Trophoblast cell (in vitro differentiated cells and primary cell): Measurements from ENCODE around the gene OR56A1.
A peak's percentile ranks its signal among the peaks of the same experiment; 100 is the strongest.

Experiments used
- DNase-seq, 2 donors: peaks; one replicate each; pipeline ENCODE4 v3.0.0-alpha.2; 2016
- H2AFZ ChIP-seq: 2 replicates; pipeline ENCODE4 v1.6.1; 2013; ENCODE audit warnings: low read length, moderate library complexity, mild to moderate bottlenecking; ENCODE audit not compliant: insufficient read depth, poor library complexity
- H2AK5ac ChIP-seq: 2 replicates; pipeline ENCODE4 v1.6.1; 2013; ENCODE audit warnings: mild to moderate bottlenecking, low read length
- H2BK120ac ChIP-seq: 2 replicates; pipeline ENCODE4 v1.6.1; 2013; ENCODE audit warnings: low read length, mild to moderate bottlenecking, moderate library complexity; ENCODE audit not compliant: insufficient read depth, poor library complexity
- H2BK12ac ChIP-seq: 2 replicates; pipeline ENCODE4 v1.6.1; 2013; ENCODE audit warnings: mild to moderate bottlenecking, low read length, moderate library complexity
- H2BK5ac ChIP-seq: 2 replicates; pipeline ENCODE4 v1.6.1; 2013; ENCODE audit warnings: low read length, low read depth, moderate library complexity, mild to moderate bottlenecking; ENCODE audit not compliant: poor library complexity
- H3K14ac ChIP-seq: 2 replicates; pipeline ENCODE4 v1.6.1; 2013; ENCODE audit warnings: mild to moderate bottlenecking, low read length
- H3K18ac ChIP-seq: 2 replicates; pipeline ENCODE4 v1.6.1; 2013; ENCODE audit warnings: mild to moderate bottlenecking, low read length
- H3K23ac ChIP-seq: 2 replicates; pipeline ENCODE4 v1.6.1; 2013; ENCODE audit warnings: low read length
- H3K27ac ChIP-seq: 2 replicates; pipeline ENCODE4 v1.5.1; 2013; ENCODE audit warnings: low read depth, mild to moderate bottlenecking, inconsistent platforms, low read length, moderate library complexity
- H3K27me3 ChIP-seq: 2 replicates; pipeline ENCODE4 v1.6.1; 2013; ENCODE audit warnings: inconsistent platforms, mild to moderate bottlenecking, low read length, moderate library complexity; ENCODE audit not compliant: insufficient read depth
- H3K36me3 ChIP-seq, 2 experiments: 1 replicate in 1 of 2; 2 replicates in 1 of 2; pipeline ENCODE4 v1.6.1; 2013; ENCODE audit warnings: low read length in 2 of 2, mild to moderate bottlenecking in 2 of 2, moderate library complexity in 1 of 2; ENCODE audit not compliant: insufficient read depth in 2 of 2, control insufficient read depth in 1 of 2
- H3K4ac ChIP-seq: 2 replicates; pipeline ENCODE4 v1.6.1; 2013; ENCODE audit warnings: low read depth, mild to moderate bottlenecking, low read length, moderate library complexity
- H3K4me1 ChIP-seq, 2 experiments: 1 replicate in 1 of 2; 2 replicates in 1 of 2; pipeline ENCODE4 v1.6.1; 2013; ENCODE audit warnings: low read length in 2 of 2, mild to moderate bottlenecking in 2 of 2, moderate library complexity in 1 of 2; ENCODE audit not compliant: insufficient read depth in 2 of 2, control insufficient read depth in 1 of 2
- H3K4me2 ChIP-seq: 2 replicates; pipeline ENCODE4 v1.6.1; 2013; ENCODE audit warnings: inconsistent platforms, mild to moderate bottlenecking, low read length, moderate library complexity
- H3K4me3 ChIP-seq: 2 replicates; pipeline ENCODE4 v1.5.1; 2013; ENCODE audit warnings: mild to moderate bottlenecking, low read depth, low read length, inconsistent platforms
- H3K79me1 ChIP-seq: one replicate; pipeline ENCODE4 v1.6.1; 2013; ENCODE audit warnings: low read length
- H3K79me2 ChIP-seq: 2 replicates; pipeline ENCODE4 v1.6.1; 2013; ENCODE audit warnings: low read length, mild to moderate bottlenecking; ENCODE audit not compliant: control insufficient read depth, insufficient read depth, poor library complexity
- H3K9ac ChIP-seq: 2 replicates; pipeline ENCODE4 v1.6.1; 2013; ENCODE audit warnings: mild to moderate bottlenecking, low read length
- H3K9me3 ChIP-seq: 2 replicates; pipeline ENCODE4 v1.6.1; 2013; ENCODE audit warnings: low read depth, mild to moderate bottlenecking, control low read depth, inconsistent platforms, low read length; ENCODE audit not compliant: insufficient read depth
- H4K12ac ChIP-seq: 2 replicates; pipeline ENCODE4 v1.6.1; 2013; ENCODE audit warnings: low read depth, mild to moderate bottlenecking, low read length, moderate library complexity
- H4K8ac ChIP-seq: 2 replicates; pipeline ENCODE4 v1.6.1; 2013; ENCODE audit warnings: low read depth, mild to moderate bottlenecking, low read length, moderate library complexity
- H4K91ac ChIP-seq: one replicate; pipeline ENCODE4 v1.6.1; 2013; ENCODE audit warnings: low read depth, mild to moderate bottlenecking, low read length, moderate library complexity
- WGBS: extraction: QIAGEN DNeasy Blood & Tissue Kit; methylation state at CpG from one replicate; pipeline ENCODE4 v1.1.7; 2013; ENCODE audit warnings: missing lambda C conversion rate; ENCODE audit not compliant: insufficient read length, insufficient coverage; ENCODE audit errors: extremely low coverage; 5-methylcytosine and 5-hydroxymethylcytosine counted together

The OR56A1 gene

GRCh38 chr11:6006395-6006794 lies 24.2 kb downstream of the OR56A1 start:
- Histone ChIP-seq H3K23ac (no peak overlapping the region), H3K27ac (no peak overlapping the region), H3K79me1 (no peaks in the 10 kb centered on the region), H3K4me1 (no peaks in the 10 kb centered on the region), H4K12ac (no peak overlapping the region), H3K14ac (no peak overlapping the region), H3K36me3 (no peaks in the 10 kb centered on the region), H3K18ac (no peak overlapping the region), H4K91ac (no peak overlapping the region), H3K27me3 (no peaks in the 10 kb centered on the region), H2BK120ac (no peak overlapping the region), H4K8ac (no peak overlapping the region), H2BK5ac (no peak overlapping the region), H3K4me3 (no peak overlapping the region), H3K9ac (no peak overlapping the region), H3K4ac (no peak overlapping the region), H3K79me2 (no peaks in the 10 kb centered on the region), H2BK12ac (no peak overlapping the region), H3K9me3 (no peaks in the 10 kb centered on the region), H2AK5ac (no peak overlapping the region), H3K4me2 (no peak overlapping the region), H2AFZ (no peak overlapping the region)
- no peak for DNase-seq

DNA sequence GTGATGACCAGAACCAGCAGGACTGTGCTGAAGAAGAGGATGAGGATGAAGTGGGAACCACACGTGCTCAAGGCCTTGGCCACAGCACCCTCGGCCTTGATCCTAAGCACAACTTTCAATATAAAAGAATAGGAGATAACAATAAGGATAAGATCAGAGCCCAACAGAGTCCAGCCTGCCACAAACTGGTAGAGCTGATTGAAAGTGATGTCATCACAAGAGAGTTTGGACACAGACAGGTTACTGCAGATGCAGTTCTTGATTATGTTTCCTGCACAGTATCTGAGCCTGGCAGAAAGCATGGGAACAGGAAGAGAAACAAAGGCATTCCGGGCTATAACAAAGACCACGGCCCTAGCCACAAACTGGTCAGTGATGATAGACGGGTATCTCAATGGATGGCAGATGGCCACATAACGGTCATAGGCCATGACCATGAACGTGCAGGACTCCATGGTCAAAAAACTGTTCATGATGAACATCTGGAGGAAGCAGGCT lies 28.3 kb downstream of the OR56A1 start:
- Histone ChIP-seq H2BK120ac (no peak overlapping the region), H3K9ac (no peak overlapping the region), H3K79me2 (no peaks in the 10 kb centered on the region), H3K4me3 (no peak overlapping the region), H4K8ac (no peak overlapping the region), H4K12ac (no peak overlapping the region), H4K91ac (no peak overlapping the region), H3K27me3 (peaks cover under 1% of the 10 kb centered on the region), H3K14ac (no peak overlapping the region), H2BK12ac (no peak overlapping the region), H2BK5ac (no peak overlapping the region), H3K18ac (no peak overlapping the region), H3K4me2 (no peak overlapping the region), H3K23ac (no peak overlapping the region), H3K9me3 (no peaks in the 10 kb centered on the region), H2AK5ac (no peak overlapping the region), H3K27ac (no peak overlapping the region), H3K4ac (no peak overlapping the region), H2AFZ (no peak overlapping the region), H3K36me3 (no peaks in the 10 kb centered on the region), H3K4me1 (no peaks in the 10 kb centered on the region), H3K79me1 (no peaks in the 10 kb centered on the region)
- no peak for DNase-seq
- WGBS: no CpG with 5 or more reads among the region's 7 CpGs

GRCh38 chr11:5994791-5995190 lies 35.8 kb downstream of the OR56A1 start:
- H3K36me3 ChIP-seq: no peaks in the 10 kb centered on the region
- H3K4me1 ChIP-seq: no peaks in the 10 kb centered on the region
- H3K4ac ChIP-seq: no peak overlapping the region
- H3K79me2 ChIP-seq: no peaks in the 10 kb centered on the region
- H2BK5ac ChIP-seq: no peak overlapping the region
- H3K23ac ChIP-seq: no peak overlapping the region
- no peak overlapping the region for H4K91ac ChIP-seq
- H4K12ac ChIP-seq: no peak overlapping the region
- no peak overlapping the region for H2AK5ac ChIP-seq
- H3K4me3 ChIP-seq: no peak overlapping the region
- H3K9ac ChIP-seq: no peak overlapping the region
- H4K8ac ChIP-seq: no peak overlapping the region
- H2AFZ ChIP-seq: no peak overlapping the region
- no peak overlapping the region for H3K18ac ChIP-seq
- H3K27ac ChIP-seq: no peak overlapping the region
- no peak overlapping the region for H2BK120ac ChIP-seq
- no CpG with 5 or more reads among the region's 14 CpGs for WGBS
- H2BK12ac ChIP-seq: no peak overlapping the region
- no peaks in the 10 kb centered on the region for H3K79me1 ChIP-seq
- no peak overlapping the region for H3K14ac ChIP-seq
- H3K9me3 ChIP-seq: no peaks in the 10 kb centered on the region
- H3K27me3 ChIP-seq: peaks cover 2% of the 10 kb centered on the region
- DNase-seq: no peak
- H3K4me2 ChIP-seq: no peak overlapping the region

GRCh38 chr11:5992604-5993251 lies 37.8 kb downstream of the OR56A1 start:
- no peak overlapping the region for H3K9ac ChIP-seq
- no peak overlapping the region for H2BK120ac ChIP-seq
- peaks cover 2% of the 10 kb centered on the region for H3K27me3 ChIP-seq
- H3K4me3 ChIP-seq: no peak overlapping the region
- H3K4me2 ChIP-seq: no peak overlapping the region
- DNase-seq: peak in 1 of 2 donors; percentile 54
- no peaks in the 10 kb centered on the region for H3K79me2 ChIP-seq
- no peak overlapping the region for H2AK5ac ChIP-seq
- H3K79me1 ChIP-seq: no peaks in the 10 kb centered on the region
- no peak overlapping the region for H3K23ac ChIP-seq
- H2BK5ac ChIP-seq: no peak overlapping the region
- H3K18ac ChIP-seq: no peak overlapping the region
- H3K4me1 ChIP-seq: no peaks in the 10 kb centered on the region
- no peak overlapping the region for H2BK12ac ChIP-seq
- H3K4ac ChIP-seq: no peak overlapping the region
- no peaks in the 10 kb centered on the region for H3K9me3 ChIP-seq
- no peak overlapping the region for H4K8ac ChIP-seq
- H3K14ac ChIP-seq: no peak overlapping the region
- no CpG with 5 or more reads among the region's 3 CpGs for WGBS
- no peak overlapping the region for H4K91ac ChIP-seq
- H3K27ac ChIP-seq: no peak overlapping the region
- H3K36me3 ChIP-seq: no peaks in the 10 kb centered on the region
- no peak overlapping the region for H4K12ac ChIP-seq
- H2AFZ ChIP-seq: no peak overlapping the region
